H1 (cell line): ENCODE data around the gene DCUN1D3.

ENCODE experiments used
- ASH2L ChIP-seq: fragments of 200-600, 300-600 bp; sonication (generic); IDR thresholded peaks from one replicate; pipeline ENCODE4 v1.7.1; 2017; ENCODE audit warnings: low read length
- CEBPB ChIP-seq: IDR thresholded peaks from 2 replicates; pipeline ENCODE4 v1.6.1; 2012; ENCODE audit warnings: low read depth, low read length
- EP300 ChIP-seq, 2 experiments: IDR thresholded peaks; 1 replicate in 1 of 2; 2 replicates in 1 of 2; pipeline ENCODE4 v1.6.1; 2011 to 2012; ENCODE audit warnings: low read depth in 2 of 2, low read length in 2 of 2, mild to moderate bottlenecking in 2 of 2, borderline replicate concordance in 1 of 2, inconsistent platforms in 1 of 2, moderate library complexity in 1 of 2
- EZH2 ChIP-seq: fragments of 200-600 bp; sonication (generic); IDR thresholded peaks from 2 replicates; pipeline ENCODE4 v1.7.1; 2012; ENCODE audit warnings: low read depth, mild to moderate bottlenecking, moderate library complexity, low read length, inconsistent platforms; ENCODE audit not compliant: severe bottlenecking
- JUN ChIP-seq: IDR thresholded peaks from 2 replicates; pipeline ENCODE4 v1.6.1; 2011; ENCODE audit warnings: low read depth, mild to moderate bottlenecking, improper control_type of control experiment, low read length
- KDM1A ChIP-seq: fragments of 200-600, 300-600 bp; sonication (generic); IDR thresholded peaks from 2 replicates; pipeline ENCODE4 v1.7.1; 2016; ENCODE audit warnings: mild to moderate bottlenecking, low read length, borderline replicate concordance
- RAD21 ChIP-seq, 2 experiments: IDR thresholded peaks in 1 of 2; conservative IDR thresholded peaks in 1 of 2; 2 replicates each; pipeline ENCODE4 v1.6.1; 2011; ENCODE audit warnings: low read depth in 2 of 2, low read length in 2 of 2, improper control_type of control experiment in 1 of 2, inconsistent platforms in 1 of 2, mild to moderate bottlenecking in 1 of 2, moderate library complexity in 1 of 2
- RFX5 ChIP-seq: IDR thresholded peaks from 2 replicates; pipeline ENCODE4 v1.6.1; 2011; ENCODE audit warnings: low read depth, low read length, improper control_type of control experiment, borderline replicate concordance
- SP1 ChIP-seq: IDR thresholded peaks from 2 replicates; pipeline ENCODE4 v1.6.1; 2011; ENCODE audit warnings: low read depth, low read length
- SP2 ChIP-seq: IDR thresholded peaks from 2 replicates; pipeline ENCODE4 v1.6.1; 2012; ENCODE audit warnings: mild to moderate bottlenecking, low read length, inconsistent platforms
- TF ChIP-seq, protein P1 (sequence below), 3 experiments: IDR thresholded peaks; 1 replicate in 2 of 3; 2 replicates in 1 of 3; pipeline versions ENCODE4 v1.5.1 to v1.6.1; 2011; ENCODE audit warnings: low read length in 3 of 3, mild to moderate bottlenecking in 3 of 3, inconsistent platforms in 2 of 3, low read depth in 1 of 3, moderate library complexity in 1 of 3; ENCODE audit not compliant: insufficient read depth in 1 of 3; ENCODE audit errors: control extremely low read depth in 1 of 3

GRCh38 chr16:20851601-20852000, 48.6 kb downstream of the DCUN1D3 start:
- TF ChIP-seq, protein P1, sequence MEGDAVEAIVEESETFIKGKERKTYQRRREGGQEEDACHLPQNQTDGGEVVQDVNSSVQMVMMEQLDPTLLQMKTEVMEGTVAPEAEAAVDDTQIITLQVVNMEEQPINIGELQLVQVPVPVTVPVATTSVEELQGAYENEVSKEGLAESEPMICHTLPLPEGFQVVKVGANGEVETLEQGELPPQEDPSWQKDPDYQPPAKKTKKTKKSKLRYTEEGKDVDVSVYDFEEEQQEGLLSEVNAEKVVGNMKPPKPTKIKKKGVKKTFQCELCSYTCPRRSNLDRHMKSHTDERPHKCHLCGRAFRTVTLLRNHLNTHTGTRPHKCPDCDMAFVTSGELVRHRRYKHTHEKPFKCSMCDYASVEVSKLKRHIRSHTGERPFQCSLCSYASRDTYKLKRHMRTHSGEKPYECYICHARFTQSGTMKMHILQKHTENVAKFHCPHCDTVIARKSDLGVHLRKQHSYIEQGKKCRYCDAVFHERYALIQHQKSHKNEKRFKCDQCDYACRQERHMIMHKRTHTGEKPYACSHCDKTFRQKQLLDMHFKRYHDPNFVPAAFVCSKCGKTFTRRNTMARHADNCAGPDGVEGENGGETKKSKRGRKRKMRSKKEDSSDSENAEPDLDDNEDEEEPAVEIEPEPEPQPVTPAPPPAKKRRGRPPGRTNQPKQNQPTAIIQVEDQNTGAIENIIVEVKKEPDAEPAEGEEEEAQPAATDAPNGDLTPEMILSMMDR (IDR thresholded peaks at IDR 0.05; ENCODE audit: control extremely low read depth in 1 of 3, insufficient read depth in 1 of 3, low read depth in 1 of 3, low read length in 3 of 3): no peak
- TF ChIP-seq EP300 (IDR thresholded peaks at IDR 0.05; ENCODE audit: borderline replicate concordance in 1 of 2, low read depth in 2 of 2, low read length in 2 of 2) (no peak), SP2 (no peak), EZH2 (no peak), KDM1A (no peak), SP1 (no peak), JUN (no peak), CEBPB (no peak), RFX5 (no peak), RAD21 (IDR thresholded peaks at IDR 0.05 in 1 of 2, conservative IDR thresholded peaks at IDR 0.05 in 1 of 2; ENCODE audit: low read depth in 2 of 2, low read length in 2 of 2) (no peak), ASH2L (no peak)
